GM12878 (cell line): ENCODE results near the gene C1orf21. TPM values are rescaled to one million over a fixed set of nuclear protein-coding genes. Genes with fewer than 3 reads are reported as not detected.

Experiments
- ATAC-seq: fragments of 200-7000 bp; cut with Tn5 transposase; 3 replicates; pipeline ENCODE4 v1.9.1; 2020; ENCODE audit warnings: mild to moderate bottlenecking, moderate library complexity
- BruUV-seq: library from RNA; stranded (reverse); fragments of 400-500 nt; replicated peaks from 2 replicates; lab custom pipeline; 2021; lab: Mats Ljungman, UMichigan
- CTCF ChIA-PET: fragments of 300-600 bp; sonication (Branson Sonifier 250); formaldehyde crosslinking; extraction: SDS; loops from one replicate; lab custom pipeline; 2021; ENCODE audit warnings: inconsistent platforms; lab: Yijun Ruan, JAX
- POLR2A ChIA-PET: fragments of 350-600 bp; formaldehyde crosslinking; extraction: SDS; loops from one replicate; lab custom pipeline; 2021; ENCODE audit warnings: inconsistent platforms; lab: Charles Lee
- RAD21 ChIA-PET: fragments of 300-600 bp; sonication (Branson Sonifier 250); formaldehyde crosslinking; loops from one replicate; lab custom pipeline; 2023; ENCODE audit warnings: antibody characterized with exemption; ENCODE audit not compliant: unreplicated experiment; lab: Charles Lee
- SMC1A ChIA-PET: fragments of 300-600 bp; sonication (Branson Sonifier 250); formaldehyde crosslinking; loops from one replicate; lab custom pipeline; 2023; ENCODE audit not compliant: unreplicated experiment, uncharacterized antibody; lab: Charles Lee
- DNase-seq: peaks from one replicate; pipeline ENCODE4 v3.0.0-alpha.2; 2011; ENCODE audit warnings: low read depth, low spot score
- FAIRE-seq: peaks from 3 replicates; lab custom pipeline; 2011; peaks lifted over from hg19 to GRCh38; lab: Jason Lieb, UNC
- H2AFZ ChIP-seq: 2 replicates; pipeline ENCODE4 v1.6.0; 2011; ENCODE audit warnings: low read depth, low read length, control low read depth; ENCODE audit not compliant: control insufficient read depth
- H3K27ac ChIP-seq: 2 replicates; pipeline ENCODE4 v1.5.1; 2011; ENCODE audit warnings: control low read depth; ENCODE audit not compliant: control insufficient read depth, insufficient read depth
- H3K27me3 ChIP-seq, 2 experiments: replicated peaks in 1 of 2; 2 replicates each; pipeline versions ENCODE4 v1.6.0 to v1.6.1; 2011; ENCODE audit warnings: low read length in 1 of 2; ENCODE audit not compliant: control insufficient read depth in 2 of 2, insufficient read depth in 2 of 2
- H3K36me3 ChIP-seq, 2 experiments: 2 replicates each; pipeline ENCODE4 v1.5.1; 2011; ENCODE audit warnings: low read length in 1 of 2; ENCODE audit not compliant: control insufficient read depth in 2 of 2, insufficient read depth in 2 of 2
- H3K4me1 ChIP-seq: 2 replicates; pipeline ENCODE4 v1.6.1; 2011; ENCODE audit warnings: mild to moderate bottlenecking, low read length, moderate library complexity, mixed read lengths; ENCODE audit not compliant: control insufficient read depth, insufficient read depth
- H3K4me2 ChIP-seq: 2 replicates; pipeline ENCODE4 v1.6.0; 2011; ENCODE audit warnings: control low read depth; ENCODE audit not compliant: control insufficient read depth, insufficient read depth
- H3K4me3 ChIP-seq: fragments of 200-600 bp; sonication (generic); 2 replicates; pipeline ENCODE4 v1.5.1; 2016
- H3K79me2 ChIP-seq: 2 replicates; pipeline ENCODE4 v1.6.0; 2011; ENCODE audit warnings: low read length; ENCODE audit not compliant: control insufficient read depth, insufficient read depth
- H3K9ac ChIP-seq: 2 replicates; pipeline ENCODE4 v1.8.0; 2011; ENCODE audit warnings: low read length, control low read depth, mixed read lengths; ENCODE audit not compliant: control insufficient read depth, insufficient read depth
- H3K9me3 ChIP-seq: replicated peaks from 3 replicates; pipeline ENCODE4 v1.5.1; 2011; ENCODE audit warnings: mild to moderate bottlenecking, low read length; ENCODE audit not compliant: control insufficient read depth, insufficient read depth
- H4K20me1 ChIP-seq: 2 replicates; pipeline ENCODE4 v1.6.0; 2011; ENCODE audit not compliant: control insufficient read depth, insufficient read depth
- BHLHE40 ChIP-seq, 2 experiments: fragments of 450-650 bp in 1 of 2; IDR thresholded peaks; 2 replicates each; pipeline ENCODE4 v1.6.1; 2011 to 2017; ENCODE audit warnings: low read depth in 2 of 2, borderline replicate concordance in 1 of 2, improper control_type of control experiment in 1 of 2, low read length in 1 of 2, mild to moderate bottlenecking in 1 of 2
- STAT1 ChIP-seq: fragments of 450-650 bp; conservative IDR thresholded peaks from 2 replicates; pipeline ENCODE4 v1.6.1; 2014; ENCODE audit warnings: antibody characterized with exemption, mild to moderate bottlenecking
- SUZ12 ChIP-seq: fragments of 200-600 bp; sonication (generic); IDR thresholded peaks from one replicate; pipeline ENCODE4 v1.6.1; 2018; ENCODE audit warnings: antibody characterized with exemption, mild to moderate bottlenecking; ENCODE audit not compliant: unreplicated experiment
- ZSCAN29 ChIP-seq: fragments of 450-650 bp; IDR thresholded peaks from 2 replicates; pipeline ENCODE4 v1.6.1; 2017; ENCODE audit warnings: mild to moderate bottlenecking, moderate library complexity
- WGBS: methylation state at CpG from one replicate; pipeline ENCODE4 v1.1.6; 2016; ENCODE audit warnings: low lambda C conversion rate; ENCODE audit not compliant: insufficient replicate concordance, insufficient coverage; ENCODE audit errors: missing lambda C conversion rate; 5-methylcytosine and 5-hydroxymethylcytosine counted together
- in situ Hi-C: fragments of 300-500 bp; cut with MboI; formaldehyde crosslinking; loops from 9 replicates; pipeline ENCODE4 v1.14.3; 2018; ENCODE audit warnings: mixed read lengths
- intact Hi-C: fragments of 100-400 bp; cut with micrococcal nuclease; formaldehyde crosslinking; loops from one replicate; pipeline ENCODE4 v1.14.2; 2022; ENCODE audit not compliant: unreplicated experiment
- polyA plus RNA-seq, 11 experiments: library from polyadenylated mRNA; depleted of rRNA in 4 of 11; unstranded in 6 of 11; stranded (reverse) in 5 of 11; fragments of >200 nt; fragmentation: Nextera tagmentation in 4 of 11; fragmentation: Illumina TruSeq in 1 of 11; extraction: Ambion mirVana in 4 of 11; extraction: Trizol in 1 of 11; gene quantifications; 1 replicate in 1 of 11; 2 replicates in 10 of 11; pipeline versions ENCODE4 v1.2.1 to v1.2.3, GENCODE V29; 2011 to 2016; ENCODE audit warnings: inconsistent platforms in 2 of 11, missing spikeins in 2 of 11, low read depth in 1 of 11
- total RNA-seq, 4 experiments: library from RNA; depleted of rRNA in 3 of 4; stranded (reverse); fragments of >200 nt in 3 of 4; fragmentation: Illumina TruSeq in 1 of 4; extraction: Trizol in 1 of 4; gene quantifications; 2 replicates each; pipeline versions ENCODE4 v1.2.1 to v1.2.3, GENCODE V29; 2013 to 2021
- TF ChIP-seq, protein P1 (sequence below): fragments of 450-650 bp; formaldehyde crosslinking; IDR thresholded peaks from 2 replicates; pipeline ENCODE4 v1.4.0; 2022; ENCODE audit warnings: mild to moderate bottlenecking, moderate library complexity
- TF ChIP-seq, protein P2 (sequence below): fragments of 450-650 bp; formaldehyde crosslinking; IDR thresholded peaks from 2 replicates; pipeline ENCODE4 v1.5.0; 2022; ENCODE audit warnings: mild to moderate bottlenecking, missing genetic modification characterization

The C1orf21 gene
- total and polyA plus RNA-seq, 10 of the 15 experiments (the other 5 are each of a cell fraction or from before 2014, with no cell fraction given): 0.03 to 1.6 (median 0.17) TPM; not detected in 3

DNA sequence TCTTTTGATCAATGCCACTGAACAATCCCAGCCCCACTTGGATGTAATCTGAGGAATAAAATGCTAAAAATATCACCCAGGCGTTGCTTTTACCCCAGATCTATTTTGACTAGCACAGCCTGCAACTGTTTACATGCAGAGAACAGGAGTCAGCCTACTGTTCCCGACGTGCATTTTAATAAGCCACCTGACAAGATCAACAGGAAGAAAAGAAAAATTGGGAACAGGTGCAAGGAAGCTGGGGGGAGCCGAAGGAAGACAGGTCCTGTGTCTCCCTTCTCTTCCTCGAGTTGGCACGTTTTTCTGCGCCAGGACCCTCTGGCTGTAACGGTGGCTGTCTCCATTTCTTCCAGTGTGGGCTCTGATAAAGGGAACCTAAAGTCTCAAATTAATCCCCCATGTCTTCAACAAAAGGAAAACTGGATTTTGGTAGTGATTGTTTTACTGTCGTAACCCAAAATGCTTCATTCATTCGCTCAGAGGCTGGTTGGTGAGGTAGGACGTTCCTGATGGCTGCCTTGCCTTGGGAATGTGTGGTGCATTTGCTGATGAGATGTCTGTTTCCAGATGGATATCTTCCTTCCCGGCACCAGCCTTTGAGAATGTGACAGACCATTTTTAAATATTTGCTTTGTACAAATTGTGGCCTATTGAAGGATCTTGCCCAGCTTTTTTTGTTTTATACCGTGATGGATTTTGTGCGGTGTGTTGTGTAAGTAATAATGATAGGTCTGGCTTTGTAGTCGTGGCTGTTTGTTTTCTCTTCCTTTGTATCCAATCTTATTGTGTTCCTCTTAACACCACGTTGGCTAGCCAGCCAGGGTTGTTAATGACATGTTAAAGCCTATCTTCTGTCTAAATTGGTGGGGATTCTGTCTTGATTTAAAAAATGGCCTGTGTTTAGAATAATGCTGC lies 117.5 kb downstream of the C1orf21 start:
- Histone ChIP-seq H3K9ac (no peak overlapping the region), H3K27ac (no peak overlapping the region), H2AFZ (no peak overlapping the region), H3K9me3 (no peaks in the 10 kb centered on the region), H3K4me1 (no peaks in the 10 kb centered on the region), H3K4me2 (no peak overlapping the region), H3K4me3 (no peak overlapping the region), H4K20me1 (no peaks in the 10 kb centered on the region), H3K79me2 (no peaks in the 10 kb centered on the region), H3K27me3 (peaks cover 0 to 5% of the 10 kb centered on the region in 2 experiments; a peak in 2 of 4 replicates), H3K36me3 (no peaks in the 10 kb centered on the region)
- RAD21 ChIA-PET: no interaction called here
- intact Hi-C loops (no loop called here), in situ Hi-C loops (no loop called here)
- ATAC-seq (no peak), DNase-seq (no peak), FAIRE-seq (no peak)
- BruUV-seq: no TSS peak
- POLR2A ChIA-PET: no interaction called here
- TF ChIP-seq STAT1 (no peak), BHLHE40 (IDR thresholded peaks at IDR 0.05; ENCODE audit: borderline replicate concordance in 1 of 2, low read depth in 2 of 2, low read length in 1 of 2) (no peak), SUZ12 (no peak), ZSCAN29 (no peak)
- TF ChIP-seq, protein P1, sequence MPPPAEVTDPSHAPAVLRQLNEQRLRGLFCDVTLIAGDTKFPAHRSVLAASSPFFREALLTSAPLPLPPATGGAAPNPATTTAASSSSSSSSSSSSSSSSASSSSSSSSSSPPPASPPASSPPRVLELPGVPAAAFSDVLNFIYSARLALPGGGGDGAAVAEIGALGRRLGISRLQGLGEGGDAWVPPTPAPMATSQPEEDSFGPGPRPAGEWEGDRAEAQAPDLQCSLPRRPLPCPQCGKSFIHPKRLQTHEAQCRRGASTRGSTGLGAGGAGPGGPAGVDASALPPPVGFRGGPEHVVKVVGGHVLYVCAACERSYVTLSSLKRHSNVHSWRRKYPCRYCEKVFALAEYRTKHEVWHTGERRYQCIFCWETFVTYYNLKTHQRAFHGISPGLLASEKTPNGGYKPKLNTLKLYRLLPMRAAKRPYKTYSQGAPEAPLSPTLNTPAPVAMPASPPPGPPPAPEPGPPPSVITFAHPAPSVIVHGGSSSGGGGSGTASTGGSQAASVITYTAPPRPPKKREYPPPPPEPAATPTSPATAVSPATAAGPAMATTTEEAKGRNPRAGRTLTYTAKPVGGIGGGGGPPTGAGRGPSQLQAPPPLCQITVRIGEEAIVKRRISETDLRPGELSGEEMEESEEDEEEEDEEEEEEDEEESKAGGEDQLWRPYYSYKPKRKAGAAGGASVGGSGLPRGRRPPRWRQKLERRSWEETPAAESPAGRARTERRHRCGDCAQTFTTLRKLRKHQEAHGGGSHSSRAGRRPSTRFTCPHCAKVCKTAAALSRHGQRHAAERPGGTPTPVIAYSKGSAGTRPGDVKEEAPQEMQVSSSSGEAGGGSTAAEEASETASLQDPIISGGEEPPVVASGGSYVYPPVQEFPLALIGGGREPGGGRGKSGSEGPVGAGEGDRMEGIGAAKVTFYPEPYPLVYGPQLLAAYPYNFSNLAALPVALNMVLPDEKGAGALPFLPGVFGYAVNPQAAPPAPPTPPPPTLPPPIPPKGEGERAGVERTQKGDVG: no peak
- TF ChIP-seq, protein P2, sequence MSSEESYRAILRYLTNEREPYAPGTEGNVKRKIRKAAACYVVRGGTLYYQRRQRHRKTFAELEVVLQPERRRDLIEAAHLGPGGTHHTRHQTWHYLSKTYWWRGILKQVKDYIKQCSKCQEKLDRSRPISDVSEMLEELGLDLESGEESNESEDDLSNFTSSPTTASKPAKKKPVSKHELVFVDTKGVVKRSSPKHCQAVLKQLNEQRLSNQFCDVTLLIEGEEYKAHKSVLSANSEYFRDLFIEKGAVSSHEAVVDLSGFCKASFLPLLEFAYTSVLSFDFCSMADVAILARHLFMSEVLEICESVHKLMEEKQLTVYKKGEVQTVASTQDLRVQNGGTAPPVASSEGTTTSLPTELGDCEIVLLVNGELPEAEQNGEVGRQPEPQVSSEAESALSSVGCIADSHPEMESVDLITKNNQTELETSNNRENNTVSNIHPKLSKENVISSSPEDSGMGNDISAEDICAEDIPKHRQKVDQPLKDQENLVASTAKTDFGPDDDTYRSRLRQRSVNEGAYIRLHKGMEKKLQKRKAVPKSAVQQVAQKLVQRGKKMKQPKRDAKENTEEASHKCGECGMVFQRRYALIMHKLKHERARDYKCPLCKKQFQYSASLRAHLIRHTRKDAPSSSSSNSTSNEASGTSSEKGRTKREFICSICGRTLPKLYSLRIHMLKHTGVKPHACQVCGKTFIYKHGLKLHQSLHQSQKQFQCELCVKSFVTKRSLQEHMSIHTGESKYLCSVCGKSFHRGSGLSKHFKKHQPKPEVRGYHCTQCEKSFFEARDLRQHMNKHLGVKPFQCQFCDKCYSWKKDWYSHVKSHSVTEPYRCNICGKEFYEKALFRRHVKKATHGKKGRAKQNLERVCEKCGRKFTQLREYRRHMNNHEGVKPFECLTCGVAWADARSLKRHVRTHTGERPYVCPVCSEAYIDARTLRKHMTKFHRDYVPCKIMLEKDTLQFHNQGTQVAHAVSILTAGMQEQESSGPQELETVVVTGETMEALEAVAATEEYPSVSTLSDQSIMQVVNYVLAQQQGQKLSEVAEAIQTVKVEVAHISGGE (CRISPR knock-in tag): no peak
- SMC1A ChIA-PET: no interaction called here
- CTCF ChIA-PET: interaction anchor here (1.0 kb wide), 1 partner anchor 63 kb away, joined by 3 read pairs; no protein-coding TSS in a partner anchor
- WGBS: 42% methylated on average over 16 of the region's 16 CpGs
